ENCODE measurements around the gene PCNX3. TPM values are rescaled to one million over a fixed set of nuclear protein-coding genes. Genes with fewer than 3 reads are reported as not detected.
A peak's percentile ranks its signal among the peaks of the same experiment; 100 is the strongest.

The PCNX3 gene
- total RNA-seq, 1 experiment from 2014 or later = 72.8 TPM

GRCh38 chr11:65576867-65577755, 38.5 kb upstream of the PCNX3 start:
- no peaks in the 10 kb centered on the region for H3K27me3 Mint-ChIP-seq (ENCODE audit: unreplicated experiment)
- peak overlapping the region; percentile 71 for H3K27ac Mint-ChIP-seq (ENCODE audit: unreplicated experiment)
- BruUV-seq (replicated peaks) = no TSS peak
- H3K4me1 Mint-ChIP-seq (ENCODE audit: low read depth, unreplicated experiment) = peaks cover 27% of the 10 kb centered on the region
- peak overlapping the region; percentile 79 for H3K4me3 Mint-ChIP-seq (ENCODE audit: low read depth, unreplicated experiment)
- no peak for TF ChIP-seq CTCF (IDR thresholded peaks at IDR 0.05; ENCODE audit: unreplicated experiment)
- CTCF ChIA-PET = interaction anchor here (0.8 to 1.6 kb wide), 2 partner anchors 11 to 17 kb away, joined by 4 to 5 read pairs; no protein-coding TSS in a partner anchor
- DNase-seq = peak; percentile 78
- peaks cover 91% of the 10 kb centered on the region for H3K36me3 Mint-ChIP-seq (ENCODE audit: insufficient read depth, unreplicated experiment)
- intact Hi-C loops (cut with micrococcal nuclease; ENCODE audit: unreplicated experiment) = no loop called here
- H3K9me3 Mint-ChIP-seq (ENCODE audit: low read depth, unreplicated experiment) = no peaks in the 10 kb centered on the region

GRCh38 chr11:65577756-65578109, 37.8 kb upstream of the PCNX3 start:
- BruUV-seq (replicated peaks) = no TSS peak
- Mint-ChIP-seq H3K9me3 (ENCODE audit: low read depth, unreplicated experiment) (no peaks in the 10 kb centered on the region), H3K4me1 (ENCODE audit: low read depth, unreplicated experiment) (peaks cover 24% of the 10 kb centered on the region), H3K36me3 (ENCODE audit: insufficient read depth, unreplicated experiment) (peaks cover 90% of the 10 kb centered on the region), H3K27me3 (ENCODE audit: unreplicated experiment) (no peaks in the 10 kb centered on the region), H3K27ac (ENCODE audit: unreplicated experiment) (no peak overlapping the region), H3K4me3 (ENCODE audit: low read depth, unreplicated experiment) (peak overlapping the region; percentile 79)
- intact Hi-C loops (cut with micrococcal nuclease; ENCODE audit: unreplicated experiment) = no loop called here
- CTCF ChIA-PET = interaction anchor here (0.8 to 1.6 kb wide), 2 partner anchors 11 to 16 kb away, joined by 3 to 5 read pairs; no protein-coding TSS in a partner anchor
- no peak for TF ChIP-seq CTCF (IDR thresholded peaks at IDR 0.05; ENCODE audit: unreplicated experiment)
- no peak for DNase-seq

- peak overlapping the region; percentile 79 for H3K4me3 Mint-ChIP-seq (ENCODE audit: low read depth, unreplicated experiment)
- H3K27ac Mint-ChIP-seq (ENCODE audit: unreplicated experiment) = peak overlapping the region; percentile 22
- no peak for TF ChIP-seq CTCF (IDR thresholded peaks at IDR 0.05; ENCODE audit: unreplicated experiment)
- H3K27me3 Mint-ChIP-seq (ENCODE audit: unreplicated experiment) = no peaks in the 10 kb centered on the region
- peaks cover 24% of the 10 kb centered on the region for H3K4me1 Mint-ChIP-seq (ENCODE audit: low read depth, unreplicated experiment)
- no TSS peak for BruUV-seq (replicated peaks)
- peaks cover 86% of the 10 kb centered on the region for H3K36me3 Mint-ChIP-seq (ENCODE audit: insufficient read depth, unreplicated experiment)
- no peaks in the 10 kb centered on the region for H3K9me3 Mint-ChIP-seq (ENCODE audit: low read depth, unreplicated experiment)
- DNase-seq = no peak
- intact Hi-C loops (cut with micrococcal nuclease; ENCODE audit: unreplicated experiment) = no loop called here
- CTCF ChIA-PET = interaction anchor here (0.8 to 1.6 kb wide), 2 partner anchors 10 to 15 kb away, joined by 3 to 5 read pairs; no protein-coding TSS in a partner anchor
Observed at GRCh38 chr11:65578134-65578533, 37.4 kb upstream of the PCNX3 start.

- intact Hi-C loops (cut with micrococcal nuclease; ENCODE audit: unreplicated experiment) = no loop called here
- CTCF ChIA-PET = no interaction called here
- peaks cover 81% of the 10 kb centered on the region for H3K36me3 Mint-ChIP-seq (ENCODE audit: insufficient read depth, unreplicated experiment)
- TF ChIP-seq CTCF (IDR thresholded peaks at IDR 0.05; ENCODE audit: unreplicated experiment) = no peak
- BruUV-seq (replicated peaks) = no TSS peak
- H3K4me1 Mint-ChIP-seq (ENCODE audit: low read depth, unreplicated experiment) = peaks cover 20% of the 10 kb centered on the region
- H3K27me3 Mint-ChIP-seq (ENCODE audit: unreplicated experiment) = no peaks in the 10 kb centered on the region
- H3K4me3 Mint-ChIP-seq (ENCODE audit: low read depth, unreplicated experiment) = peak overlapping the region; percentile 79
- H3K9me3 Mint-ChIP-seq (ENCODE audit: low read depth, unreplicated experiment) = no peaks in the 10 kb centered on the region
- no peak for DNase-seq
- H3K27ac Mint-ChIP-seq (ENCODE audit: unreplicated experiment) = peak overlapping the region; percentile 22
Observed at GRCh38 chr11:65578667-65579066, 36.9 kb upstream of the PCNX3 start.

All from Calu3 (cell line).